ENCODE measurements around the gene GNB3. TPM values are rescaled to one million over a fixed set of nuclear protein-coding genes. Genes with fewer than 3 reads are reported as not detected.

GNB3 gene
- total RNA-seq, 4 donors from 2014 or later, result 0.45 to 1.8 (median 1.3) TPM

GRCh38 chr12:6827982-6828780 lies 12.5 kb upstream of the GNB3 start, which contains the start of gene P3H3:
TSS of gene P3H3 (plus strand) at chr12:6828407. CDS start at chr12:6828441, 34 bp downstream.
- peak; percentile 24 for ATAC-seq
- Histone ChIP-seq H3K4me1 (peaks cover 0 to 59% (median 33%) of the 10 kb centered on the region in 3 donors), H3K27me3 (peaks cover 20% of the 10 kb centered on the region), H3K4me3 (peak within 1 kb of the TSS; percentile 60 to 87), H3K36me3 (peaks cover 0 to 33% of the 10 kb centered on the region in 2 donors), H3K9me3 (no peaks in the 10 kb centered on the region), H3K27ac (peak within 1 kb of the TSS; percentile 39 to 91 (median 87))
- 0 to 2% methylated on average over 13 of the region's 60 CpGs for WGBS, 2 donors (ENCODE audit: low coverage in 1 of 2)
- TF ChIP-seq EP300 (IDR thresholded peaks at IDR 0.05), result no peak
- TF ChIP-seq POLR2AphosphoS5 (IDR thresholded peaks at IDR 0.05), result no peak
- TF ChIP-seq, protein P1, sequence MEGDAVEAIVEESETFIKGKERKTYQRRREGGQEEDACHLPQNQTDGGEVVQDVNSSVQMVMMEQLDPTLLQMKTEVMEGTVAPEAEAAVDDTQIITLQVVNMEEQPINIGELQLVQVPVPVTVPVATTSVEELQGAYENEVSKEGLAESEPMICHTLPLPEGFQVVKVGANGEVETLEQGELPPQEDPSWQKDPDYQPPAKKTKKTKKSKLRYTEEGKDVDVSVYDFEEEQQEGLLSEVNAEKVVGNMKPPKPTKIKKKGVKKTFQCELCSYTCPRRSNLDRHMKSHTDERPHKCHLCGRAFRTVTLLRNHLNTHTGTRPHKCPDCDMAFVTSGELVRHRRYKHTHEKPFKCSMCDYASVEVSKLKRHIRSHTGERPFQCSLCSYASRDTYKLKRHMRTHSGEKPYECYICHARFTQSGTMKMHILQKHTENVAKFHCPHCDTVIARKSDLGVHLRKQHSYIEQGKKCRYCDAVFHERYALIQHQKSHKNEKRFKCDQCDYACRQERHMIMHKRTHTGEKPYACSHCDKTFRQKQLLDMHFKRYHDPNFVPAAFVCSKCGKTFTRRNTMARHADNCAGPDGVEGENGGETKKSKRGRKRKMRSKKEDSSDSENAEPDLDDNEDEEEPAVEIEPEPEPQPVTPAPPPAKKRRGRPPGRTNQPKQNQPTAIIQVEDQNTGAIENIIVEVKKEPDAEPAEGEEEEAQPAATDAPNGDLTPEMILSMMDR (IDR thresholded peaks at IDR 0.05), result peak in 1 of 4 experiments; percentile 6
- TF ChIP-seq POLR2A (IDR thresholded peaks at IDR 0.05), result peak; percentile 8 to 19

DNA sequence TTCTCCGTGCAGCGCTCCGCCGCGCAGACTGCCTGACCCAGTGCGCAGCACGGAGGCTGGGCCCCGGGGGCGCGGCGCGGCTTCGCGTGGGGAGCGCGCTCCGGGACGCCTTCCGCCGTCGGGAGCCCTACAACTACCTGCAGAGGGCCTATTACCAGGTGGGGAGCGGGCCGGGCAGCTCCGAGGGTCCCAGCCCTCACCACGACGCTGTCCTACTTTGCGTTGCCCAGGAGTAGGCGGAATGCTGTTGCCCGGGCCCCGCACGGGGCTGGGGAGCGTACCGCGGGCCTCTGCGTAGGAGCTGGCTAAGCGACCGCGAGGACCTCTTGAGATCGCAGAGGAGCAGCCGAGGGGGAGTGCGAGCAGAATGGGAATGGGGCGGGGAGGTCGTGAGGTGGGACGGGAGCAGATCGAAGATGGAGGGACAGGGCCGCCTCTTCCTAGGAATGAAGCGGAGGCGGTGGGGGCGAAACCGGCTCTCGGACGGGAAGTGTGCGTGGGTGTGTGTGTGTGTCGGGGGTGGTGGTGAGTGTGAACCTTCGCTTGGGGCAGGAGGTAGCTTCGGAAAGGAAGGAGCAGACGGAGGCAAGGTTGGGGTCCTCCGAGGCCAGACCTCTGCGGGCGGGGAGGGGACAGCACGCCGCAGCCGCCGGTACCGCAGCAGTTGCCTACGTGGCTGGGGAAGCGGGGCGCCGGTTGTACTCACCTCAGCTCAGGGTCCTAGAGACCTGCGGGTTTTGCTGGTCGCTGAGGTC lies 11.8 kb upstream of the GNB3 start:
- ATAC-seq, result peak; percentile 29
- peak overlapping the region; percentile 60 to 87 for H3K4me3 ChIP-seq
- H3K9me3 ChIP-seq, result no peaks in the 10 kb centered on the region
- H3K4me1 ChIP-seq, result peaks cover 0 to 55% (median 33%) of the 10 kb centered on the region in 3 donors
- peak overlapping the region; percentile 39 to 91 (median 87) for H3K27ac ChIP-seq
- TF ChIP-seq POLR2AphosphoS5 (IDR thresholded peaks at IDR 0.05), result peak; percentile 43
- TF ChIP-seq, protein P1 (IDR thresholded peaks at IDR 0.05), result no peak
- TF ChIP-seq POLR2A (IDR thresholded peaks at IDR 0.05), result peak in 1 of 2 donors; percentile 9
- WGBS, 2 donors (ENCODE audit: low coverage in 1 of 2), result 2% methylated on average over 15 of the region's 71 CpGs; no CpG with 5 or more reads in 1 of the 2 donors
- peaks cover 12% of the 10 kb centered on the region for H3K27me3 ChIP-seq
- H3K36me3 ChIP-seq, result peaks cover 0 to 40% of the 10 kb centered on the region in 2 donors

DNA sequence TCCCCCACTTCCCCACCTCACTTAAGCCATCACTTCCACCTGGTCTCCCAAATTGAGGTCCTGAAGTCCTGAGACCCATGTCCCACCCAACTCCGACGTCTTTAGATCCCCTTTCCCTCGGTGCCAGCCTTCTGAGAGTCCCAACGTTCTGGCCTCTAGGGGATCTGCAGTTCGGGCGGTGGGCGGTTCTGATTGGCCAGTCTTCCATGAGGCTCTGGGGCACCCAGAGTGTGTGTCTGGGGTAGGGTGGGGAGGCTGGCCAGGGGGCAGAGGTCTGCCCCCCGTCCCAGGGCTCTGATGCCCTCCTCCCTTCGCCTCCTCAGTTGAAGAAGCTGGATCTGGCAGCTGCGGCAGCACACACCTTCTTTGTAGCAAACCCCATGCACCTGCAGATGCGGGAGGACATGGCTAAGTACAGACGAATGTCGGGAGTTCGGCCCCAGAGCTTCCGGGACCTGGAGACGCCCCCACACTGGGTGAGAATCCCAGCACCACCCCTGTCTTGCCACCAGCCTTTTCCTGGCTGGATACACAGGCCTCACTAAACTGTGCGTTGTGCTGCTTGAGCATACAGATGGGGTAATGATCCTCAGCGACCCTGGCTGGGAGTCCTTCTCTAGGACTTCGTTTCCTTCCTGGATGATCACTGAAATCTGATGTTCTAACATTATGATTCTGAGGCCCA lies 11.0 kb upstream of the GNB3 start:
- Histone ChIP-seq H3K4me1 (peaks cover 0 to 55% (median 33%) of the 10 kb centered on the region in 3 donors), H3K9me3 (no peaks in the 10 kb centered on the region), H3K27me3 (peaks cover 5% of the 10 kb centered on the region), H3K27ac (peak overlapping the region in 3 of 4 donors; percentile 87 to 91 (median 87)), H3K4me3 (peak overlapping the region; percentile 60 to 87), H3K36me3 (peaks cover 0 to 48% of the 10 kb centered on the region in 2 donors)
- WGBS, 2 donors (ENCODE audit: low coverage in 1 of 2), result 60% methylated on average over 2 of the region's 19 CpGs; no CpG with 5 or more reads in 1 of the 2 donors
- no peak for ATAC-seq
- TF ChIP-seq, protein P1 (IDR thresholded peaks at IDR 0.05), result peak in 2 of 4 experiments; percentile 8 to 35
- no peak for TF ChIP-seq POLR2AphosphoS5 (IDR thresholded peaks at IDR 0.05)

DNA sequence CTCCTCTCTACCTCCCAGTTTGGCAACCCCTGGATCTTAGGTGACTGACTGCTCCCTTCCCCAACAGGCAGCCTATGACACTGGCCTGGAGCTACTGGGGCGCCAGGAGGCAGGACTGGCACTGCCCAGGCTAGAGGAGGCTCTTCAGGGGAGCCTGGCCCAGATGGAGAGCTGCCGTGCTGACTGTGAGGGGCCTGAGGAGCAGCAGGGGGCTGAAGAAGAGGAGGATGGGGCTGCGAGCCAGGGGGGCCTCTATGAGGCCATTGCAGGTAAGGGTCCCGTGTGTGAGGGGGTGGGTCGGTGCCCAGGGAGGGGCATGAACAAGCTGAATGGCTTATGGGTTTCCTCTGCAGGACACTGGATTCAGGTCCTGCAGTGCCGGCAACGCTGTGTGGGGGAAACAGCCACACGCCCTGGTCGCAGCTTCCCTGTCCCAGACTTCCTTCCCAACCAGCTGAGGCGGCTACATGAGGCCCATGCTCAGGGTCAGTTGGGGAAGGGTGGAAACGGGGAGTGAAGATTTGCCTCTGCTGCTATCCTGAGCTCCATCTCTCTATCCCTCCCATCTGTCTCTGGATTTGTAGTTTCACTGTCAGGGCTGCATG lies 10.3 kb upstream of the GNB3 start:
- no peak overlapping the region for H3K4me3 ChIP-seq
- H3K36me3 ChIP-seq, result peaks cover 0 to 54% of the 10 kb centered on the region in 2 donors
- H3K9me3 ChIP-seq, result no peaks in the 10 kb centered on the region
- TF ChIP-seq, protein P1 (IDR thresholded peaks at IDR 0.05), result no peak
- TF ChIP-seq POLR2A (IDR thresholded peaks at IDR 0.05) (no peak), POLR2AphosphoS5 (IDR thresholded peaks at IDR 0.05) (no peak), EP300 (IDR thresholded peaks at IDR 0.05) (no peak)
- no peak for ATAC-seq
- H3K27me3 ChIP-seq, result no peaks in the 10 kb centered on the region
- peak overlapping the region in 3 of 4 donors; percentile 87 to 91 (median 87) for H3K27ac ChIP-seq
- 82 to 88% methylated on average over 4 to 6 of the region's 11 CpGs for WGBS, 2 donors (ENCODE audit: low coverage in 1 of 2)
- peaks cover 0 to 48% (median 28%) of the 10 kb centered on the region in 3 donors for H3K4me1 ChIP-seq

Measured in gastroesophageal sphincter (tissue), 4 donors.